Ascending aorta (tissue), 2 donors: ENCODE measurements around the gene STK10. TPM values are rescaled to one million over a fixed set of nuclear protein-coding genes. Genes with fewer than 3 reads are reported as not detected.
A peak's percentile ranks its signal among the peaks of the same experiment; 100 is the strongest.

ENCODE experiments used
- DNase-seq, 2 donors: peaks; one replicate each; pipeline ENCODE4 v3.0.0-alpha.2; 2019; ENCODE audit warnings: low spot score in 2 of 2
- H3K27ac ChIP-seq, 2 donors: fragments of 200-600 bp; sonication (generic); one replicate each; pipeline ENCODE4 v1.5.1; 2016 to 2017; ENCODE audit warnings: mild to moderate bottlenecking in 1 of 2
- H3K27me3 ChIP-seq: fragments of 200-600 bp; sonication (generic); one replicate; pipeline ENCODE4 v1.5.1; 2017
- H3K36me3 ChIP-seq, 2 donors: fragments of 200-600 bp; sonication (generic); one replicate each; pipeline ENCODE4 v1.5.1; 2016
- H3K4me1 ChIP-seq, 2 donors: fragments of 200-600 bp; sonication (generic); one replicate each; pipeline ENCODE4 v1.5.1; 2016 to 2017; ENCODE audit warnings: mild to moderate bottlenecking in 1 of 2
- H3K4me3 ChIP-seq, 2 donors: fragments of 200-600 bp; sonication (generic); one replicate each; pipeline ENCODE4 v1.5.1; 2016 to 2017; ENCODE audit warnings: mild to moderate bottlenecking in 1 of 2
- H3K9me3 ChIP-seq, 2 donors: fragments of 200-600 bp; sonication (generic); one replicate each; pipeline ENCODE4 v1.5.1; 2016
- intact Hi-C: fragments of 100-400 bp; cut with DNase I; formaldehyde crosslinking; loops from one replicate; pipeline ENCODE4 v1.15.1; 2023
- total RNA-seq: library from RNA; depleted of rRNA; stranded (reverse); fragments of >200 nt; gene quantifications from one replicate; pipeline ENCODE4 v1.1.0, GENCODE V29; 2016
- TF ChIP-seq, protein P1 (sequence below), 3 experiments: fragments of 200-600 bp in 2 of 3; fragments of 450-650 bp in 1 of 3; sonication (generic) in 2 of 3; IDR thresholded peaks; one replicate each; pipeline ENCODE4 v1.5.1; 2016 to 2019; ENCODE audit warnings: antibody characterized with exemption in 3 of 3, mild to moderate bottlenecking in 1 of 3, moderate library complexity in 1 of 3

STK10 gene
- total RNA-seq, 1 donor from 2014 or later, result 18.4 TPM

- peaks cover 5 to 9% of the 10 kb centered on the region in 2 donors for H3K36me3 ChIP-seq
- TF ChIP-seq, protein P1, sequence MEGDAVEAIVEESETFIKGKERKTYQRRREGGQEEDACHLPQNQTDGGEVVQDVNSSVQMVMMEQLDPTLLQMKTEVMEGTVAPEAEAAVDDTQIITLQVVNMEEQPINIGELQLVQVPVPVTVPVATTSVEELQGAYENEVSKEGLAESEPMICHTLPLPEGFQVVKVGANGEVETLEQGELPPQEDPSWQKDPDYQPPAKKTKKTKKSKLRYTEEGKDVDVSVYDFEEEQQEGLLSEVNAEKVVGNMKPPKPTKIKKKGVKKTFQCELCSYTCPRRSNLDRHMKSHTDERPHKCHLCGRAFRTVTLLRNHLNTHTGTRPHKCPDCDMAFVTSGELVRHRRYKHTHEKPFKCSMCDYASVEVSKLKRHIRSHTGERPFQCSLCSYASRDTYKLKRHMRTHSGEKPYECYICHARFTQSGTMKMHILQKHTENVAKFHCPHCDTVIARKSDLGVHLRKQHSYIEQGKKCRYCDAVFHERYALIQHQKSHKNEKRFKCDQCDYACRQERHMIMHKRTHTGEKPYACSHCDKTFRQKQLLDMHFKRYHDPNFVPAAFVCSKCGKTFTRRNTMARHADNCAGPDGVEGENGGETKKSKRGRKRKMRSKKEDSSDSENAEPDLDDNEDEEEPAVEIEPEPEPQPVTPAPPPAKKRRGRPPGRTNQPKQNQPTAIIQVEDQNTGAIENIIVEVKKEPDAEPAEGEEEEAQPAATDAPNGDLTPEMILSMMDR (IDR thresholded peaks at IDR 0.05), result no peak
- intact Hi-C loops, result no loop called here
- no peaks in the 10 kb centered on the region for H3K9me3 ChIP-seq
- no peaks in the 10 kb centered on the region for H3K4me1 ChIP-seq
- H3K27ac ChIP-seq, result no peak overlapping the region
- no peak for DNase-seq
- H3K27me3 ChIP-seq, result no peaks in the 10 kb centered on the region
- no peak overlapping the region for H3K4me3 ChIP-seq
These were observed 108.1 kb downstream of the STK10 start for GRCh38 chr5:172079876-172080275.

- no peaks in the 10 kb centered on the region for H3K9me3 ChIP-seq
- intact Hi-C loops, result no loop called here
- DNase-seq, result peak in 1 of 2 donors; percentile 22
- no peak overlapping the region for H3K27ac ChIP-seq
- no peak overlapping the region for H3K4me3 ChIP-seq
- H3K4me1 ChIP-seq, result no peaks in the 10 kb centered on the region
- TF ChIP-seq, protein P1 (IDR thresholded peaks at IDR 0.05), result no peak
- no peaks in the 10 kb centered on the region for H3K27me3 ChIP-seq
- peaks cover 5 to 9% of the 10 kb centered on the region in 2 donors for H3K36me3 ChIP-seq
These were observed 109.2 kb downstream of the STK10 start for GRCh38 chr5:172078726-172079345.

- H3K9me3 ChIP-seq, result no peaks in the 10 kb centered on the region
- H3K27ac ChIP-seq, result no peak overlapping the region
- no peak overlapping the region for H3K4me3 ChIP-seq
- H3K27me3 ChIP-seq, result no peaks in the 10 kb centered on the region
- TF ChIP-seq, protein P1 (IDR thresholded peaks at IDR 0.05), result no peak
- no peaks in the 10 kb centered on the region for H3K4me1 ChIP-seq
- DNase-seq, result no peak
- peaks cover 3 to 9% of the 10 kb centered on the region in 2 donors for H3K36me3 ChIP-seq
- intact Hi-C loops, result no loop called here
These were observed 110.2 kb downstream of the STK10 start for GRCh38 chr5:172077664-172078425.

GRCh38 chr5:172076761-172077244 lies 111.2 kb downstream of the STK10 start:
- Histone ChIP-seq H3K4me1 (no peaks in the 10 kb centered on the region), H3K36me3 (peaks cover 0 to 2% of the 10 kb centered on the region in 2 donors), H3K4me3 (no peak overlapping the region), H3K27me3 (no peaks in the 10 kb centered on the region), H3K9me3 (no peaks in the 10 kb centered on the region), H3K27ac (no peak overlapping the region)
- no peak for DNase-seq
- intact Hi-C loops, result no loop called here
- TF ChIP-seq, protein P1 (IDR thresholded peaks at IDR 0.05), result no peak

DNA sequence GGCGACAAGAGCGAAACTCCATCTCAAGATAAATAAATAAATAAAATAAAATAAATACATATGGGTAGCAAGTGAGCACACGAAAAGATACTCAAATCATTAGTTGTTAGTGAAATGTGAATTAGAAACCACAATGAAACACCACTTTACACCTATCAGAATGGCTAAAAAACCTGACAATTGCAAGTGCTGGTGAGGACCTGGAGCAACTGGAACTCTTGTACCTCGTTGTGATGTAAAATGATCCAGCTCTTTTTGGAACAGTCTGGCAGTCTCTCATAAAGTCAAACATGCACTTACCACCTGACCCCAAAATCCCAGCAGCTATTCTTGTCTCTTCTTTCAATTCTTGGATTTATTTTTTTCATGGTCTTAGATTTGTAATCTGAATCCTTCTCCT lies 112.4 kb downstream of the STK10 start:
- Histone ChIP-seq H3K4me1 (no peaks in the 10 kb centered on the region), H3K4me3 (no peak overlapping the region), H3K36me3 (no peaks in the 10 kb centered on the region), H3K27ac (no peak overlapping the region), H3K9me3 (no peaks in the 10 kb centered on the region), H3K27me3 (no peaks in the 10 kb centered on the region)
- TF ChIP-seq, protein P1 (IDR thresholded peaks at IDR 0.05), result no peak
- intact Hi-C loops, result no loop called here
- DNase-seq, result no peak
